HepG2 (cell line): ENCODE measurements around the gene TDP2. TPM values are rescaled to one million over a fixed set of nuclear protein-coding genes. Genes with fewer than 3 reads are reported as not detected.
A peak's percentile ranks its signal among the peaks of the same experiment; 100 is the strongest.

Source experiments
- ATAC-seq: fragments of 200-7000 bp; cut with Tn5 transposase; 3 replicates; pipeline ENCODE4 v1.9.1; 2020; ENCODE audit warnings: mild to moderate bottlenecking, moderate library complexity
- BruUV-seq: library from RNA; stranded (reverse); fragments of 400-500 nt; replicated peaks from 2 replicates; lab custom pipeline; 2021; lab: Mats Ljungman, UMichigan
- CTCF ChIA-PET: fragments of 300-600 bp; formaldehyde crosslinking; extraction: SDS; loops from one replicate; lab custom pipeline; 2021; ENCODE audit warnings: low total read pairs, inconsistent platforms, low intra/inter-chr PET ratio; lab: Yijun Ruan, JAX
- POLR2A ChIA-PET: fragments of 350-600 bp; sonication (Branson Sonifier 250); formaldehyde crosslinking; loops from one replicate; lab custom pipeline; 2020; ENCODE audit warnings: antibody characterized with exemption, inconsistent platforms; lab: Yijun Ruan, JAX
- DNase-seq: peaks from one replicate; pipeline ENCODE4 v3.0.0-alpha.2; 2015; ENCODE audit warnings: low spot score
- FAIRE-seq: peaks from 3 replicates; lab custom pipeline; 2011; peaks lifted over from hg19 to GRCh38; lab: Jason Lieb, UNC
- H2AFZ ChIP-seq: one replicate; pipeline ENCODE4 v1.6.1; 2011; ENCODE audit warnings: low read length, inconsistent platforms
- H3K27ac ChIP-seq: fragments of 300-600 bp; 3 replicates; pipeline ENCODE4 v1.8.0; 2011; ENCODE audit warnings: mixed run types, mild to moderate bottlenecking, mixed read lengths, low read length, inconsistent platforms; ENCODE audit not compliant: insufficient read depth; ENCODE audit errors: extremely low read length
- H3K27me3 ChIP-seq, 2 experiments: fragments of 200-600 bp in 1 of 2; 2 replicates in 1 of 2; 3 replicates in 1 of 2; pipeline versions ENCODE4 v1.6.0 to v1.8.0; 2011; ENCODE audit warnings: low read length in 2 of 2, mild to moderate bottlenecking in 2 of 2, moderate library complexity in 2 of 2, inconsistent platforms in 1 of 2; ENCODE audit not compliant: insufficient read depth in 2 of 2, control insufficient read depth in 1 of 2
- H3K36me3 ChIP-seq, 2 experiments: fragments of 200-600 bp in 1 of 2; replicated peaks in 1 of 2; 2 replicates in 1 of 2; 3 replicates in 1 of 2; pipeline versions ENCODE4 v1.5.1 to v1.8.0; 2011; ENCODE audit warnings: low read length in 2 of 2, inconsistent platforms in 1 of 2; ENCODE audit not compliant: insufficient read depth in 2 of 2, control insufficient read depth in 1 of 2
- H3K4me1 ChIP-seq: 2 replicates; pipeline ENCODE4 v1.5.1; 2012; ENCODE audit warnings: low read length, inconsistent platforms; ENCODE audit not compliant: insufficient read depth
- H3K4me2 ChIP-seq: 2 replicates; pipeline ENCODE4 v1.6.0; 2011; ENCODE audit warnings: low read depth, low read length, inconsistent platforms
- H3K4me3 ChIP-seq, 3 experiments: fragments of 200-600 bp in 1 of 3; sonication (generic), shearing (Covaris generic) in 1 of 3; replicated peaks in 1 of 3; 2 replicates each; pipeline ENCODE4 v1.5.1; 2011 to 2016; ENCODE audit warnings: low read length in 3 of 3, inconsistent platforms in 2 of 3, low read depth in 2 of 3, mild to moderate bottlenecking in 2 of 3, control low read depth in 1 of 3, mixed read lengths in 1 of 3; ENCODE audit not compliant: insufficient read depth in 1 of 3
- H3K79me2 ChIP-seq: one replicate; pipeline ENCODE4 v1.6.1; 2011; ENCODE audit warnings: low read length, inconsistent platforms; ENCODE audit not compliant: insufficient read depth
- H3K9ac ChIP-seq: 2 replicates; pipeline ENCODE4 v1.6.0; 2011; ENCODE audit warnings: mild to moderate bottlenecking, low read depth, low read length, inconsistent platforms; ENCODE audit not compliant: insufficient read depth
- H3K9me3 ChIP-seq: 2 replicates; pipeline ENCODE4 v1.5.1; 2012; ENCODE audit warnings: mild to moderate bottlenecking, low read length
- H4K20me1 ChIP-seq: 2 replicates; pipeline ENCODE4 v1.6.0; 2011; ENCODE audit warnings: inconsistent platforms, mild to moderate bottlenecking, low read length, moderate library complexity; ENCODE audit not compliant: insufficient read depth
- ELK4 ChIP-seq: sonication (generic); formaldehyde crosslinking; IDR thresholded peaks from 2 replicates; pipeline ENCODE4 v1.9.0; 2021; ENCODE audit warnings: missing genetic modification reagents, borderline replicate concordance
- HHEX ChIP-seq: IDR thresholded peaks from 2 replicates; pipeline ENCODE4 v1.6.1; 2016; ENCODE audit warnings: control low read depth
- KLF11 ChIP-seq: IDR thresholded peaks from 2 replicates; pipeline ENCODE4 v1.6.1; 2016; ENCODE audit warnings: missing compliant biosample characterization
- MIXL1 ChIP-seq: IDR thresholded peaks from 2 replicates; pipeline ENCODE4 v1.6.1; 2016
- NPAS2 ChIP-seq: sonication (generic); formaldehyde crosslinking; IDR thresholded peaks from 2 replicates; pipeline ENCODE4 v1.8.0; 2022; ENCODE audit warnings: mild to moderate bottlenecking, missing genetic modification reagents, borderline replicate concordance
- PAWR ChIP-seq: sonication (generic); formaldehyde crosslinking; IDR thresholded peaks from 2 replicates; pipeline ENCODE4 v1.4.0; 2020; ENCODE audit warnings: missing genetic modification reagents, mild to moderate bottlenecking, borderline replicate concordance
- PITX1 ChIP-seq: sonication (generic); formaldehyde crosslinking; IDR thresholded peaks from 2 replicates; pipeline ENCODE4 v1.5.1; 2020; ENCODE audit warnings: mild to moderate bottlenecking, missing genetic modification reagents
- SOX5 ChIP-seq: IDR thresholded peaks from 2 replicates; pipeline ENCODE4 v1.6.1; 2016; ENCODE audit warnings: borderline replicate concordance
- TARDBP ChIP-seq: sonication (generic); formaldehyde crosslinking; IDR thresholded peaks from 2 replicates; pipeline ENCODE4 v1.8.0; 2022; ENCODE audit warnings: mild to moderate bottlenecking, missing genetic modification reagents
- ZBTB4 ChIP-seq: sonication (generic); formaldehyde crosslinking; IDR thresholded peaks from 2 replicates; pipeline ENCODE4 v1.4.0; 2020; ENCODE audit warnings: missing genetic modification reagents, mild to moderate bottlenecking, borderline replicate concordance
- ZNF331 ChIP-seq: sonication (generic); formaldehyde crosslinking; IDR thresholded peaks from 2 replicates; pipeline ENCODE4 v1.4.0; 2020; ENCODE audit warnings: missing genetic modification reagents
- ZNF430 ChIP-seq: sonication (generic); formaldehyde crosslinking; IDR thresholded peaks from 2 replicates; pipeline ENCODE4 v1.9.0; 2021; ENCODE audit warnings: mild to moderate bottlenecking, missing genetic modification reagents
- WGBS: methylation state at CpG from one replicate; pipeline ENCODE4 v1.1.6; 2017; ENCODE audit warnings: low lambda C conversion rate; 5-methylcytosine and 5-hydroxymethylcytosine counted together
- in situ Hi-C: cut with HindIII; loops from 2 replicates; pipeline ENCODE4 v1.10.0; 2017; ENCODE audit warnings: low pct_unique_long_range_greater_than_20kb; ENCODE audit not compliant: extremely low pct_ligation_motif_present
- intact Hi-C: fragments of 100-400 bp; cut with micrococcal nuclease; formaldehyde crosslinking; loops from one replicate; pipeline ENCODE4 v1.10.0; 2022; ENCODE audit not compliant: unreplicated experiment
- polyA plus RNA-seq, 8 experiments: library from polyadenylated mRNA; depleted of rRNA in 3 of 8; stranded (reverse) in 7 of 8; unstranded in 1 of 8; fragments of >200 nt; fragmentation: Illumina TruSeq in 4 of 8; extraction: Trizol in 4 of 8; gene quantifications; 2 replicates each; pipeline versions ENCODE4 v1.2.1 to v1.2.3, GENCODE V29; 2011 to 2016; ENCODE audit warnings: low read depth in 4 of 8, missing spikeins in 1 of 8, mixed read lengths in 1 of 8; ENCODE audit not compliant: insufficient read depth in 1 of 8
- total RNA-seq, 5 experiments: library from RNA; depleted of rRNA; stranded (reverse); fragments of >200 nt; fragmentation: Illumina TruSeq; extraction: Trizol; gene quantifications; 2 replicates each; pipeline ENCODE4 v1.2.3, GENCODE V29; 2016; ENCODE audit warnings: low read depth in 1 of 5

The TDP2 gene
- total and polyA plus RNA-seq, 2 of the 13 experiments (the other 11 are each of a cell fraction or from before 2014, with no cell fraction given): 30.5 to 42.6 TPM

DNA sequence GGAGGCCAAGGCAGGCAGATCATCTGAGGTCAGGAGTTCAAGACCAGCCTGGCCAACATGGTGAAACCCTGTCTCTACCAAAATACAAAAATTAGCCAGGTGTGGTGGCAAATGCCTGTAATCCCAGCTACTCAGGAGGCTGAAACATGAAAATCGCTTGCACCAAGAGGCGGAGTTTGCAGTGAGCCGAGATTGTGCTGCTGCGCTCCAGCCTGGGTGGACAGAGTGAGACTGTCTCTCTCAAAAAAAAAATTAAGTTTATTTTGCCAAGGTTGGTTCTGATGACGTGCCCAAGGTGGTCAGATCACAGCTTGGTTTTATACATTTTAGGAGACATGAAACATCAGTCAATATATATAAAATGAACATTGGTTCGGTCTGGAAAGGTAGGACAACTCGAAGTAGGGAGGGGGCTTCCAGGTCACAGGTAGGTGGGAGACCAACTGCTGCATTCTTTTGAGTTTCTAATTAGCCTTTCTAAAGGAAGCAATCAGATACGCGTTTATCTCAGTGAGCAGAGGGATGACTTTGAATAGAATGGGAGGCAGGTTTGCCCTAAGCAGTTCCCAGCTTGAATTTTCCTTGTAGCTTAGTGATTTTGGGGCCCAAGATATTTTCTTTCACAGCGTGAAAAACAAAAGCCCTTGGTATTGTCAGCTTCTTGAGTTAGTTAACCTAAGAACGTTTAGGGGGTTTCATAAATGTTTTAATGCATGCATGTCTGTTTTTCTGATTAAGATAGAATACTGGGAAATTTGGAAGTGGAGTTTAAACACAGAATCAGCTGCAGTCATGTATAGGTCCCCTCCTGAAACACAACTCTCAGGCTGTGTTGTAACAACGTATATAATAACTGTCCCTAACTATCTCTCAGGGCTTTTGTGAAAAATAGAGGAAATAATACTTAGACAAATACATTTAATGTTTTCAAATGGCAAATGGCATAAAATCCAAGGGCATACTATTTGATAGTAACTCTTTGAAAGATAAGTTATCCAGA, 16.9 kb upstream of the TDP2 start:
- TF ChIP-seq MIXL1 (CRISPR knock-in tag) (0 out of 2 replicates have a peak, but pooled peaks have one; percentile 60), SOX5 (no peak)
- in situ Hi-C loops: no loop called here
- Histone ChIP-seq H3K9ac (no peak overlapping the region), H3K9me3 (no peaks in the 10 kb centered on the region), H3K79me2 (no peaks in the 10 kb centered on the region), H2AFZ (no peak overlapping the region), H3K4me3 (no peak overlapping the region), H3K4me1 (peaks cover 21% of the 10 kb centered on the region), H3K27ac (no peak overlapping the region), H4K20me1 (no peaks in the 10 kb centered on the region), H3K27me3 (no peaks in the 10 kb centered on the region), H3K4me2 (peak overlapping the region; percentile 52), H3K36me3 (no peaks in the 10 kb centered on the region; a peak in 1 of 5 replicates)
- POLR2A ChIA-PET: interaction anchor here (2.5 kb wide), 1 partner anchor 16 kb away, joined by 12 read pairs; the partner anchor contains the start of genes ACOT13 and TDP2
- no peak for DNase-seq
- no TSS peak for BruUV-seq
- ATAC-seq: no peak
- intact Hi-C loops: no loop called here
- no peak for FAIRE-seq
- CTCF ChIA-PET: interaction anchor here (0.9 kb wide), 1 partner anchor 100 kb away, joined by 3 read pairs; no protein-coding TSS in a partner anchor
- 76% methylated on average over 10 of the region's 12 CpGs for WGBS

- intact Hi-C loops: no loop called here
- ChIA-PET CTCF (no interaction called here), POLR2A (no interaction called here)
- no peaks in the 10 kb centered on the region for H3K9me3 ChIP-seq
- no TSS peak for BruUV-seq
- no peak overlapping the region for H3K4me3 ChIP-seq
- no peaks in the 10 kb centered on the region for H4K20me1 ChIP-seq
- H3K27ac ChIP-seq: no peak overlapping the region
- in situ Hi-C loops: no loop called here
- no peak for FAIRE-seq
- H3K4me1 ChIP-seq: peaks cover 29% of the 10 kb centered on the region
- no peaks in the 10 kb centered on the region for H3K36me3 ChIP-seq
- H3K79me2 ChIP-seq: no peaks in the 10 kb centered on the region
- WGBS: 88% methylated on average over 7 of the region's 7 CpGs
- H3K4me2 ChIP-seq: no peak overlapping the region
- no peak overlapping the region for H3K9ac ChIP-seq
- ATAC-seq: no peak
- DNase-seq: no peak
- H2AFZ ChIP-seq: no peak overlapping the region
- no peaks in the 10 kb centered on the region for H3K27me3 ChIP-seq
- no peak for TF ChIP-seq ZNF331
- no peak for TF ChIP-seq HHEX
- no peak for TF ChIP-seq PAWR (CRISPR knock-in tag)
- no peak for TF ChIP-seq NPAS2 (CRISPR knock-in tag)
- TF ChIP-seq ZBTB4: no peak
- TF ChIP-seq TARDBP (CRISPR knock-in tag): no peak
- TF ChIP-seq ZNF430: no peak
- no peak for TF ChIP-seq PITX1
- TF ChIP-seq ELK4 (CRISPR knock-in tag): no peak
- no peak for TF ChIP-seq KLF11 (CRISPR knock-in tag)
Measured at GRCh38 chr6:24680582-24680981, 13.9 kb upstream of the TDP2 start.
